HG03571 (cell line): Measurements from ENCODE around the gene MGAT4B.

Experiments
- ATAC-seq: cut with Tn5 transposase; IDR thresholded peaks from one replicate; pipeline ENCODE4 v1.9.1; 2021; ENCODE audit not compliant: unreplicated experiment

MGAT4B gene

DNA sequence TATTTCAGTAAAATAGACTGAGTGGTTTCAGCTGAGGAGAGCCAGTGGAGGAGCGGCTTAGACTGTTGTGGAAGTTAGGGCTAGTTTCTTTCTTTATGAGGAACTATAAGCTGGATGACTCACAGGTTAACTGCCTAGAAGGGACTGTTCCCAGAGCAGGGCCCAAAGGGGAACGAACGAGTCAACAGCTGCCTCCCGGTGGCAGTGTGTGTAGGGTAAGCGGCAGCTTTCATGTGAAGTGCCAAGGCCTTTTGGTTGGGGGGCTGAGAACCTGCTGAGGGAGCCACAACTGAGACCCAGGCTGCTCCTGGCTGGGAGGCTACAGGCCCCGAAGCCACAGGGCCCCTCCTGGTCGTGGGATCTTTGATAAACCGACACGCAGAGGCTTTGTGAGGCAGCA lies 21.0 kb upstream of the MGAT4B start:
- ATAC-seq: no peak

DNA sequence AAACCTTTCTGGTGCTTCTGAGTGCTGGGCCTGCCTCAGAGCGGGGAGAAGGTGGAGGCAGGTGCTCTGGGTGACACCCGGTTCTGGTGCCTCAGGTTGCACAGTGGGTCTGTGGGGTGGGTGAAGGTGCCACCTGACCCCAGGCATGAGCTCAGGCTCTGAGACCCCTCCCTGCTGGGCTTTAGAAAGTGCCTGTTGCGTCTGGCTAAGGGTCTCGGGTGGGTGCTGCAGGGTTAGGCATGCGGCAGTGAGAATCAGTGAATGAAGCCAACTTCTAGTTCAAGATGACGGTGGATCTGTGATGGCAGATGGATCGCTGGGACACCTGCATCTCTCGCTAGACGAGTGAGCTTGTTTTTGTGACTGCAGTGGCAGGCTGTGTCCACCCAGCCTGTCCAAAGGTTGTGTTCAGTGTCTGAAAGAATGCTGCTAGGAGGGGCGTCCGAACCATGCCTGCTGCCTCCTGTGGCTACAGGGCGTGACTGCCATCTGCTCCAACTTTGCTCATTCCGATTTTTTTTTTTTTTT lies 19.1 kb upstream of the MGAT4B start:
- ATAC-seq: no peak

DNA sequence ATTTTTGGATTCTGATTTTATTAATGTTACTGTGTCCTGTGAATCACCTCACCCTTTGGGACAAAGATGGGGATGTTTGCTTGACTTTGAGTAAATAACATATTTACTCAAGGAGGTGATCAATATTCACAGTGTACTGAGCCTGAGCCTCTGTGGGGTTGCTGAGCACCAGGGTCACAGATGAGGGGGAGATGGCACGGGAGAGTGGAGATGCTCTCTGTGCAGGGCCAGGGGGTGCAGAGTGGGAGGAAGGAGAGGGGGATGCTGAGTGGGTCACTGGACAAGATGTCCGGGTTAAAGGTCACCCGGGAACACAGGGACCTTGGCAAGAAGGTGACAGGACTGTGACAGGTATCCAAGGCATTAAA lies 18.1 kb upstream of the MGAT4B start:
- no peak for ATAC-seq

DNA sequence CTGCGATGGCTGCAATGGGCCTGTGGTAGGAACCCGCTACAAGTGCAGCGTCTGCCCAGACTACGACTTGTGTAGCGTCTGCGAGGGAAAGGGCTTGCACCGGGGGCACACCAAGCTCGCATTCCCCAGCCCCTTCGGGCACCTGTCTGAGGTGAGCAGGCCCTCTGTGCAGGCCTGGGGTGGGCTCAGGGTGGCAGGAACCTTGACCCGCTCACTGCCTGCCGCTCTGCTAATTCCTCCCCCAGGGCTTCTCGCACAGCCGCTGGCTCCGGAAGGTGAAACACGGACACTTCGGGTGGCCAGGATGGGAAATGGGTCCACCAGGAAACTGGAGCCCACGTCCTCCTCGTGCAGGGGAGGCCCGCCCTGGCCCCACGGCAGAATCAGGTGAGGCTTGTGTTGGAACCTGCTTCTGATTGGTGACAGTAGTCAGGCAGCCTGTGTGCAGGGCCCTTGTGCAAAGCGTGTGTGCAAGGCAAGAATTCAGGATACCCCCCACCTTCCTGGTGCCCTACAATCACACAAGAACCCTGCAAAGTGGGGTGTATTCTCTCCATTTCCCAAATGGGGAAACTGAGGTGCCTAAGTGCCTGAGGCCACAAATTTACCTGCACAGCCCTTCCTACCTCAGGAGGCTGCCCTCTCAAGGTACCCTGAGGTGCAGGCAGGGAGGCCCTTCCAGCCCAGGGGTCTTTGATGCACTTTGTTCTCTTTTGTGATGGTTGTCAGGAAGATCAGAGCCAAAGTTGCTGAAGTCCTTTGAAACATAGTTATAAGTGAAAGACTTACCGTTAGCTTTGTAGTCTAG lies 17.5 kb upstream of the MGAT4B start:
- no peak for ATAC-seq

DNA sequence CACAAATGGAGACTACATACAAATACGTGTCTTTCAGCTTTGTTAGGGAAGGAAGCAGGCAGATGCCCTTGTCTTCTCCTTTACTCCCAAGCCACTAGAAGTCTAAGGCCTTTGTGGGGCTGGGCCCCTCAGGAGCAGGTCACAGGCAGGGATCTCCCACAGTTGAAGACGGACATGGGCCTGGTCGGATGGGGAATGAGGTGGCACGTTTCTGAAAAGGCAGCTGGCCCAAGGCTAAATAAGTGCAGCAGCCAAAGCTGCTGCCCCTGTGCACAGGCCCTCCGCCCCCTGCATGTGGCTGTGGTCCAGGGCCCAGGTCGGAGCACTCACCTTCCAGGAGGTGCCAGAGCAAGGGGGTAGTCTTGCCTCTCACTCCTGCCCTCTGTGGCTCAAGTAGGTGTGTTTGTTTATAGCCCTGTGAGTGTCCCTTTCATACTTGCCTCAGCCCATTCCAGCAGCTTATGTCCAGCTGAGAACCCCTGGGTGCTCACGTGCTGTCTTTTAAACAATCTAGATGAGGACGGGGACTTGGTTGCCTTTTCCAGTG lies 15.9 kb upstream of the MGAT4B start:
- no peak for ATAC-seq

DNA sequence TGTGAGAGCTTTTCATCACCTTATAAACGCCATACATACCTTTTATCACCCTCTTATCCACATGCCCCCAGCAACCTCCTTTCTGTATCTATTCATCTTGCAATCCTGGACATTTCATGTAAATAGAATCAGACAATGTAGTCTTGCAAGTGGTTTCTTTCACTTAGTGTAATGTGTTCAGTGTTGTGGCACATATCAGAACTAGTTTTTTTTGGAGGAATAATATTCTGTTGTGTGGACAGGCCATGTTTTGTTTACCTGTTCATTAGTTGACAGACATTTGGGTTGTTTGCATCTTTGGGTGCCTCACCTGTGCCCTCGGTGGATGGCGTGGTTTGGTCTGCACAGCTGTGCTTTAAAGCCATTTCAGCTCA lies 15.4 kb upstream of the MGAT4B start:
- ATAC-seq: no peak

DNA sequence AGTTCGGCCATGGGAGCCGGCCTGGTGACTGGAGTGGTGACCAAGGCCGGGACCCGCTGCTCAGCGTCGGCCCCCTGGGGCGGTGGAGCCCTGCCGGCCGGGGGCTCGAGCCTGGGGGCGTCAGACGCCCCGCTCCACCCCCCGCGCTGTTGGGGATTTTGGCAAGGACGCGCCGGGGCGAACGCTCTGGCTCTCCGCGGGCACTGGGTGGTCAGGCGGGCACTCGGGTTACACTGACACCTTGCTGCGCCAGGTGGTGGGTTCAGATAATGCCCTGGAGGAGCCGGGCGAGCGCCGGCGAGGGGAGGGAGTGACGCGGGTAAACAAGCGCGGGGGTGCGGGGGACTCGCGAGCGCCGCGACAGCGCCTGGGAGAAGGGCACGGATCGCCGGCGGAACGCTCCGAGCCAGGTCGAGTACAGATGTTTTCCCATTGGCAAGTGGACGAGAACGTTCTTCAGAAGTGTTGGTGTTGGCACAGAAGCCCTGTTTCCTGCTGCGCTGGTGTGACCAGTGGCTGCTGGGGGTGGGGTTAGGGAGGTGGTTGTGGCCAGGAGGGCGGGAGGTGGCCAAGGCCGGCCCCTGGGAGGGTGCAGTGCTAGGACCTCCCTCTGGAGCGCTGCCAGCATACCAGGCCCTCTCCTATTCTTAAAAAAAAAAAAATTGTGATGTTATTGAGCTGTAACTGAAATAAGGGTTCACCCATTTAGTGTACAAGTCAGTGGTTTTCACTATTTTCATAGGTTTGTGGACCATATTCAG lies 14.8 kb upstream of the MGAT4B start:
- ATAC-seq: peak; percentile 40

DNA sequence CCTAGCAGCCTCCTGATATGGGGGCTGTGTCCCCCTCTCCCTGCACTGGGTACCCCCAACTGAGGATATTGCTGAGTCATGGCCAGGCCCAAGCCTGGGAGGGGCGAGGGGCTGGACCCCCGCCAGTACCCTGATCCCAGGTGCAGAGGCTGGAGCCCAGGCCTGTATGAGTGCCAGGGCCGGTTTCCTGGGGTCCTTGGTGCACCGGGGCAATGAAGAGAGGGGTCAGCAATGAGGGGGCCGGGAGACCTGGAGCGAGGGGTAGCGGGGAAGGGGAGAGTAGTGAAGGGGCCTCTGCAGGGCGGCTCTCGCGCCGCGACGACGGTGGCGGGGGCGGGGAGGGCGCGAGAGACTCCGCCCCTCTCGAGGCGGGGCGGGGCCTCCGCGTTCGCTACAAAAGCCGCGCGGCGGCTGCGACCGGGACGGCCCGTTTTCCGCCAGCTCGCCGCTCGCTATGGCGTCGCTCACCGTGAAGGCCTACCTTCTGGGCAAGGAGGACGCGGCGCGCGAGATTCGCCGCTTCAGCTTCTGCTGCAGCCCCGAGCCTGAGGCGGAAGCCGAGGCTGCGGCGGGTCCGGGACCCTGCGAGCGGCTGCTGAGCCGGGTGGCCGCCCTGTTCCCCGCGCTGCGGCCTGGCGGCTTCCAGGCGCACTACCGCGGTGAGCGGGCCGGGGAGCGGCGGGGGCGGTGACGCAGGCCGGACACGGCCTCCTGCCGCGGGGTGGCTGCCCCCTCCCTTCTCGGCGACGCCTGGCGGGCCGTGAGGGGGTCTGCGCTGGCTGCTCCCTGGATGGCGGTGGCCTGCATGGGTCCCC lies 14.0 kb upstream of the MGAT4B start, which contains the start of gene SQSTM1:
SQSTM1 (plus strand) TSS at position 423 of the 815 bp plus-strand sequence; CDS start at position 455, 32 bp downstream.
- peak; percentile 36 for ATAC-seq

DNA sequence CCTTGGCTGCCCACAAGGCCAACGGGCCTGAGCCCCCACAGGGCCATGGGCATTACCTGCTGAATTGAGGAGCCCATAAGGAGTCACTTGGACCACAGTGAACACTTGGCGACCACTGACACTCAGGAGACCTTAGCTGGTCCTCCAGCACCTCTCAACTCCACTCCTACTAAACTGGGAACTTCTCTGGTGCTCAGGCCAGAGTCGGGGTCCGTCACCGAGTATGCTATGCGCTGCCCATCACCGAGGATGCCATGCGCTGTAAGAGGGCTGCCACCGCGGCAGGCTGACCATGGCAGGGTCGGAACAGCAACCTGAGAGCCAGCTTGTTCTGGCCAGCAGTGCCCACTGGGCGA lies 13.4 kb upstream of the MGAT4B start:
- no peak for ATAC-seq

DNA sequence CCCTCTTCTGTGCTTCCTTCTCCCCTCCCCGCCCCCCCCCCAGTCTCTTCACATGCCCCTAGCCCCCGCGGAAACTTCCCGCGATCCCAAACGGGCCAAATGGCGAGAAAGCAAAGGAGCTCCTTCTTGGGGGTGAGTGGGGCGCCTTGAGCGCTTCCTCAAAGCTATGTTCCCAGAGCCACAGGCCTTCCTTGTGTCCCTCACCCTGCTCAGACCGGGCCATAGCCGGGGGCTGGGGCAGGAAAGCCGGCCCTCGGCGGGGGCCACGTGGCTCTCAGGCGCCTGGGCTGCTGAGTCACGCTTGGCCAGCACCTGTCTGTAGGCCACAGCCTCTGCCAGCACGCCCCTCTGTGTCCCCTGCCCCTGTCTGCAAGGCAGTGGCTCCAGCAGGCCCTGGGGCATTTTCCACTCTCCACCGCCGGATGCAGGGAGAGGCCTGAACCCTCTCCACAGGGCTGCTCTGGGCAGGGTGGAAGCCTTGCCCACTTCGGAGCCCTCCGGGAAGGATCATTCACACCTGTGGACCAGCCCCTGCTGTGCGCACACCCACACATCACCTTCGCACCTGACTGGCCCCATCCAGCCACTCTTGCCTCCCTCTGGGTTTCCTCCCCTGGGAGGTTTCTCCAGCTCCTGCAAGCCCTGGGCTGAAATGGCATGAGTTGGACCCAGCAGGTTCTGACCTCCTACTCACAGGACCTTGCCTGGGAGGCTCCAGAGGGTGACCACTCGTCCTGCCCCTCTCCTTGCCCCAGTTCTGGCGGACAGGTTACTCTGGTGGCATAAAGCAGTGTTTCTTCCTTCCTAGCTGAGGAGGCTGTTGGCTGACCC lies 12.8 kb upstream of the MGAT4B start:
- ATAC-seq: no peak

DNA sequence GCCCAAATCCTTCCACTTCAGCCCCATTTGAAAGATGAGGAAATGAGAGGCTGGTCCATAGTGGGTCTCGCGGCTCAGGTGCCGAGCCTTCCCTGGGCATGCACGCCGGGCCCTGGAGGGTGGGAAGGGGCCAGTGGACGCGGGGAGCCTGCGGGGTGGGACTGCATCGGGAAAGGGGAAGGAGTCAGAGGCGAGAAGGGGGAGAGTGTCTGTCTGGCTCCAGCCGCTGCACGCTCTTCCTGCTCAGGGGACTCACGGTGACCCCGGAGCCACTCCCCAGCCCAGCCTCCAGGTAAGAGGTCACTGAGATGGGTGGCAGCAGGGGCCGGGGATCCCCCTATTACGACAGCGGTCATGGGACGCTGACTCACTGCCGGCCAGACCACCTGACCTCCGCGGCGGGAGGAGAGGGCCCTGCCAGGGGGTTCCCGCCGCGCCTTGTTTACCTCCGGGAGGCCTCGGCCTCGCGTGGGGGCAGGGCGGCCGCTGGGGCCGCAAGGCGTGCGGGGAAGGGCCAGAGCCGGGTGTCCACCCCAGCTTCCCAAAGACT lies 12.2 kb upstream of the MGAT4B start:
- peak; percentile 56 for ATAC-seq

DNA sequence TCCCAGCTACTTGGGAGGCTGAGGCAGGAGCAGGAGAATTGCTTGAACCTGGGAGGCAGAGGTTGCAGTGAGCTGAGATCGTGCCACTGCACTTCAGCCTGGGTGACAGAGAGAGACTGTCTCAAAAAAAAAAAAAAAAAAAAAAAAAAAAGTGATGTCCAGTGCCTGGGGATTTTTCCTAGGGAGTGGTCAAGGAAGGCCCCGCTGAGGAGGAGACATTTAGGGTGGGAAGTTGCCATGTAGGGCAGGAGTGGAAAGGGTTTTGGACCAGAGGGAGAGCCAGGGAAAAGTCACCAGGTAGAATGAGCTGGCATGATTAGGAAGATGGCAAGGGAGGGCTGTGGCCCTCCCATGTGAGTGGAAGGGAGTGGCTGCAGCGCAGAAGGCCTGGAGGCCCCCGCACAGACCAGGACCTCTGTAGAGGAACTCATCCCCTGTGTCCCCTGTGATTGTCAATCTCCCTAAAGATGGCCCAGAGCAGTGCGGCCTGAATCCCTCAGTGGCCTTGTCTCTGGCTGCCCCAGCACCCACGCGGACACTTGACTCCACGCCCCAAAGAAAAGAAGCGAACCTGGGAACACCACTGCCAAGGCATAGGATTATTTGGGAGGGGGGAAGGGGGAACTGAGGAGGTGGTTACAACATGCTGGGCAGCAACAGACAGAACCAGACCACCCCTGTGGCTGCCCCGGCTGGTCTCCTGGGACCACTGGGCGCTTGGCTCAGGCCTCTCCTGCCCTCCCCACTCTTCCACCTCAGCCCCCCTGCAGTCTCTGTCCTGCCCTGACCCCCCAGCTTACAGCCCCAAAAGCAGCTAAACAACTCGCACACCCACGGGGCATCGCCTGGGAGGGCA lies 11.5 kb upstream of the MGAT4B start:
- ATAC-seq: no peak

DNA sequence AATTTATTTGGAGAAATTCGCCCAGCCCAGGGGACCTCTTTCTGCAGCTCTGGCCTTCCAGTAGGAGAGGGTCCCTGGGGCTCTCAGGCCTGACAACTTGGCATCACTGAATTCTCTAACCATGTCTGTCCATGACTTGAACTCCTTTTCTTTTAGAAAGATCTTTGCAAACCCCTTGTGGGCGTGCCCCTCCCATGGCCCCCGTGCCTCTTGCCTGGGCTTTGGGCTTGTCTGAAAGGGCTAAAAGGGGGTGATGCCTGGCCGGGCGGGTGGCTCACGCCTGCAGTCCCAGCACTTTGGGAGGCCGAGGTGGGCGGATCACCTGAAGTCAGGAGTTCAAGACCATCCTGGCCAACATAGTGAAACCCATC lies 10.8 kb upstream of the MGAT4B start:
- no peak for ATAC-seq

DNA sequence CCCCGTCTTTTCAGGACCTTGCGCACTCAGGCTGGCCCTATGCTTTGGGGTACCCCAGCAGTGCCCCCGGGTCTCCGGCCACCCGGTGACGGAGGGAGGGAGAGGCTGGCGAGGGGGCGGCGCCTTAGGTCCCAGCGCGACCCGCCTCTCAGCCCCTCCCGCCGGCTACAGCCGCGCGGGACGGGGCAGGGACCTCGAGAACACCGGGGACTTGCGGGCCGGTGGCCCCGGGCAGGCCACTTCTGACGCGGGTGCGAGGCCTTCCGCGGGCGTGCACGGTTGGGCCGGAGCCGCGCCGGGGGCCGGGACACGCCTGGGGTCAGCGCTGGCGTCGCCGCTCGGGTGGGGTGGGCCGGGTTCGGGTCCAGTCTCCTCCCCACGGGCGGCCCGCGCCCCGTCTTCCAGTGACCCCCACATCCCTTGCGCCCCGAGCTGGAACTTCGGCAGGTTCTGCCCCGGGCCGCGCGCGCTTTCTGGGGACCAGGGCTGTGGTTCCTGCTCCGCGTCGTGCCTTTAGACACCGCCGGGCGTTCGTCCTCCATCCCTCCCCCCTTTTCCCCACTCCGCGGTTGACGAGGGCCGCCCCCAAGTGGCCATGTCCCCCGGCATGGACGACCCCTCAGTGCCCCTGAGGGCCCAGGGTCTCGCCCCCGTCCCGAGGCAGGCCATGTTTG lies 10.3 kb upstream of the MGAT4B start:
- ATAC-seq: no peak

DNA sequence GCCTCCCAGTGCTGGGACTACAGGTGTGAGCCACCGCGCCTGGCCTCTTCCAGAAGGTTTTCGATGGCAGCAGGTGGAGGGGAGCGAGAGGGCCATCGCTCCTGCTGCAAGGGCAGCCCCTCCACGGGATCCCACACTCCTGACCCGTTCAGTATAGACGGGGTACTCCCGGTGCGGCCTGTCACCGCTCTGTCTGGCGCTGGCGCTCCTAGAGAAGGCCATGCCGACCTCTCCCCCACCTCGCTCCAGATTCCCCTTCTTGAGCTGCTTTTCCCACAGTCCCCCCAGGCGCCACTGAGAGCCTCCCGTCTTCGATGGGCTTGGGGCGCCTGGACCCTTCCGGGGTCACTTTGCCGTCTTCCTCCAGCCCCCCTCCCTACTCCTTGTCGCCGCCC lies 9.7 kb upstream of the MGAT4B start:
- ATAC-seq: no peak

DNA sequence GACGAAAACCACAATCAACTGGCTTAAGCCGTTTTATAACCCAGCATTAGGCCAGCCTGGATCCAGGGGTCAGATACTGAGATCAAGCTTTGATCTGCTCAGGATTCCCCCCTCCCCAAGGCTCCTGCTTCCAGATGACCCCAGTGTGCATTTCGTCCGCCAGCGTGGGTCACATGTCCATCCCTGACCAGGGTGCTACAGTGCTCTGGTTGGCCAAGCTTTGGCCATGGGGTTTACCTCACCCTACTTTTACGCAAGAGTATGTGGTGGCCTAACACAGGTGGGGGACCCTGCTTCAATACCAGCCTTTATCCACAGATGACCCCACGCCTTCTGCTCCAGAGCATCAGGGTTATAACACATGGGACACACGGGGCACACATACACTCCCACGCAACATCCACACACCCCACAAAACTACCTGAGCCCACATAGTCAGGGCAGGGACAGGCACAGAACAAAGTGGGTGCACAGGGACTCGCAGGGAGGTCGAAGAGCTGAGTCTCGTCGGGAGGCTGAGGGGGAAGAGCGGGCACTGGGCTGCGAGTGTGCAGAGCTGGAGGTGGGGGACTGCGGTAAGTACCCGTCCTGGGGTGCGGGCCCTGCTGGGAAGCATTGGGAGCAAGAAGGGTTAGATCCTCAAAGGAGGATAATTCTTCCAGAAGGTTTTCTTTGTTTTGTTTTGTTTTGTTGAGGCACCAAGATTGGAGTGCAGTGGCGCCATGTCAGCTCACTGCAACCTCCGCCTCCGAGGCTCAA lies 9.0 kb upstream of the MGAT4B start:
- ATAC-seq: no peak

DNA sequence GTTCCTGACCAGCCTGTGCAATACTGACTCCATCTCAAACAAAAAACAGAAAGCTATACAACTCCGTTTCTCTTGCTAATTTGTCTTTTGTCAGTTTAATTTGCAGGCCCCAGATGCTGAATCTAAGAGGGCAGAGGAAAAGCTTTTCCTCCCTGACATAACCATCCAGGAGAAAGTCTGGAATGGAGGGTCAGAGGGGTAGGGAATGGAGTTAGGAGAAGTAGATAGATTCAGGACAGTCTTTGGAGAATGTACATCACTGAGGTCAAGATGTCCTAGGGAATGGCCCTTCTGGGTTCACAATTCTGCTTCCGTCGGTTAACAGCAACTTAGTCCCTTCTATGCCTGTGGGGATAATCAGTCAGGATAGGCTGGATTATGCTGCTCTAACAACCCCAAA lies 7.4 kb upstream of the MGAT4B start:
- no peak for ATAC-seq
